ENCODE measurements around the gene SPATA9.
A peak's percentile ranks its signal among the peaks of the same experiment; 100 is the strongest.
"Not testable (repeated sequence)": the region's sequence is repeated elsewhere in the genome, so short reads cannot be mapped to it uniquely, and the experiment has no call there.

Gene SPATA9

GRCh38 chr5:95644351-95645042, 38.3 kb downstream of the SPATA9 start:
- peak; percentile 81 for TF ChIP-seq CTCF (IDR thresholded peaks at IDR 0.05; ENCODE audit: low read depth, low read length, missing control alignments)
- DNase-seq (ENCODE audit: extremely low read depth, low read depth): no peak
- H3K4me3 ChIP-seq (replicated peaks; ENCODE audit: low read depth, low read length): no peak overlapping the region

GRCh38 chr5:95643152-95643551, 39.6 kb downstream of the SPATA9 start:
- H3K4me3 ChIP-seq (replicated peaks; ENCODE audit: low read depth, low read length): no peak overlapping the region
- no peak for TF ChIP-seq CTCF (IDR thresholded peaks at IDR 0.05; ENCODE audit: low read depth, low read length, missing control alignments)
- DNase-seq (ENCODE audit: extremely low read depth, low read depth): no peak

- no peak for DNase-seq (ENCODE audit: extremely low read depth, low read depth)
- TF ChIP-seq CTCF (IDR thresholded peaks at IDR 0.05; ENCODE audit: low read depth, low read length, missing control alignments): no peak
- H3K4me3 ChIP-seq (replicated peaks; ENCODE audit: low read depth, low read length): no peak overlapping the region
Observed at GRCh38 chr5:95641741-95642220, 41.0 kb downstream of the SPATA9 start.

GRCh38 chr5:95638632-95639031, 44.2 kb downstream of the SPATA9 start:
- DNase-seq (ENCODE audit: extremely low read depth, low read depth): no peak
- TF ChIP-seq CTCF (IDR thresholded peaks at IDR 0.05; ENCODE audit: low read depth, low read length, missing control alignments): no peak
- H3K4me3 ChIP-seq (replicated peaks; ENCODE audit: low read depth, low read length): no peak overlapping the region

- H3K4me3 ChIP-seq (replicated peaks; ENCODE audit: low read depth, low read length): no peak overlapping the region
- DNase-seq (ENCODE audit: extremely low read depth, low read depth): no peak
- TF ChIP-seq CTCF (IDR thresholded peaks at IDR 0.05; ENCODE audit: low read depth, low read length, missing control alignments): no peak
Observed at GRCh38 chr5:95634081-95634480, 48.7 kb downstream of the SPATA9 start.

- no peak overlapping the region for H3K4me3 ChIP-seq (replicated peaks; ENCODE audit: low read depth, low read length)
- no peak for TF ChIP-seq CTCF (IDR thresholded peaks at IDR 0.05; ENCODE audit: low read depth, low read length, missing control alignments)
- no peak for DNase-seq (ENCODE audit: extremely low read depth, low read depth)
Observed at GRCh38 chr5:95633671-95634070, 49.1 kb downstream of the SPATA9 start.

- H3K4me3 ChIP-seq (replicated peaks; ENCODE audit: low read depth, low read length); DNase-seq (ENCODE audit: extremely low read depth, low read depth): not testable (repeated sequence)
Observed at GRCh38 chr5:95632942-95633341, 49.8 kb downstream of the SPATA9 start.
